Mammary epithelial cell (primary cell): ENCODE data around the gene ERVMER34-1.

Experiments used
- EZH2 ChIP-seq: IDR thresholded peaks from 2 replicates; pipeline ENCODE4 v1.6.1; 2012; ENCODE audit warnings: low read length, inconsistent platforms, borderline replicate concordance
- TF ChIP-seq, protein P1 (sequence below), 2 donors: IDR thresholded peaks in 1 of 2; conservative IDR thresholded peaks in 1 of 2; 2 replicates each; pipeline ENCODE4 v1.5.1; 2011 to 2012; ENCODE audit warnings: inconsistent platforms in 2 of 2, low read length in 2 of 2, mild to moderate bottlenecking in 2 of 2, control low read depth in 1 of 2, low read depth in 1 of 2; ENCODE audit not compliant: insufficient read depth in 1 of 2; ENCODE audit errors: extremely low read depth in 1 of 2

DNA sequence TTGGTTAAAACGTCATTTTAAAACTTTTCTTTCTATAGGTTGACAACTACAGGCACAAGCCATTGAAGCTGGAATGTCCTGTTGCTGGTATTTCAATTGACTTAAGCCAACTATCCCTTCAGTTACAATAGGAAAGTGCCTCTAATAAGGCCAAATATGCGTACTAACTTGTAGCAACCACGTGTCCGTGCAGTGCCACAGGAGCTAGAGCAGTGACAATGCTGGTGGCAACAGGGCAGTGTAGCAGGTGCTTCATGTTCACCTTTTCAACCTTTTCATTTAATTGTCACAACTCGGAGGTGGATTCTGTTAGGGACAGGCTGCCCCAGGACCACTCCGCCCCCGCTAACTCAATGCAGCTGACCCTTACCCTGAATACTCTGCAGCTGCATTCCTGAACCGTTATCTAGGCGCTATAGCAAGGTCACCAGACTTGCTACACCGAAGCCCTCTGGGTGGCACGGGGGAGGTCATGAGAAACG lies 37.7 kb downstream of the ERVMER34-1 start:
- no peak for TF ChIP-seq EZH2
- TF ChIP-seq, protein P1, sequence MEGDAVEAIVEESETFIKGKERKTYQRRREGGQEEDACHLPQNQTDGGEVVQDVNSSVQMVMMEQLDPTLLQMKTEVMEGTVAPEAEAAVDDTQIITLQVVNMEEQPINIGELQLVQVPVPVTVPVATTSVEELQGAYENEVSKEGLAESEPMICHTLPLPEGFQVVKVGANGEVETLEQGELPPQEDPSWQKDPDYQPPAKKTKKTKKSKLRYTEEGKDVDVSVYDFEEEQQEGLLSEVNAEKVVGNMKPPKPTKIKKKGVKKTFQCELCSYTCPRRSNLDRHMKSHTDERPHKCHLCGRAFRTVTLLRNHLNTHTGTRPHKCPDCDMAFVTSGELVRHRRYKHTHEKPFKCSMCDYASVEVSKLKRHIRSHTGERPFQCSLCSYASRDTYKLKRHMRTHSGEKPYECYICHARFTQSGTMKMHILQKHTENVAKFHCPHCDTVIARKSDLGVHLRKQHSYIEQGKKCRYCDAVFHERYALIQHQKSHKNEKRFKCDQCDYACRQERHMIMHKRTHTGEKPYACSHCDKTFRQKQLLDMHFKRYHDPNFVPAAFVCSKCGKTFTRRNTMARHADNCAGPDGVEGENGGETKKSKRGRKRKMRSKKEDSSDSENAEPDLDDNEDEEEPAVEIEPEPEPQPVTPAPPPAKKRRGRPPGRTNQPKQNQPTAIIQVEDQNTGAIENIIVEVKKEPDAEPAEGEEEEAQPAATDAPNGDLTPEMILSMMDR (conservative IDR thresholded peaks at IDR 0.05 in 1 of 2, IDR thresholded peaks at IDR 0.05 in 1 of 2; ENCODE audit: extremely low read depth in 1 of 2, insufficient read depth in 1 of 2, low read depth in 1 of 2, low read length in 2 of 2), result no peak
